Astrocyte (in vitro differentiated cells and primary cell): ENCODE measurements around the gene KAT2A. TPM values are rescaled to one million over a fixed set of nuclear protein-coding genes. Genes with fewer than 3 reads are reported as not detected.

ENCODE experiments used
- DNase-seq: peaks from one replicate; pipeline ENCODE4 v3.0.0-alpha.2; 2010; ENCODE audit warnings: low read depth
- FAIRE-seq: peaks from 2 replicates; lab custom pipeline; 2011; peaks lifted over from hg19 to GRCh38; lab: Jason Lieb, UNC
- H2AFZ ChIP-seq: 2 replicates; pipeline ENCODE4 v1.6.0; 2012; ENCODE audit warnings: low read depth, low read length, inconsistent platforms
- H3K27ac ChIP-seq: 2 replicates; pipeline ENCODE4 v1.5.1; 2011; ENCODE audit warnings: low read depth, low read length, inconsistent platforms
- H3K27me3 ChIP-seq: 2 replicates; pipeline ENCODE4 v1.6.0; 2011; ENCODE audit warnings: low read length, inconsistent platforms; ENCODE audit not compliant: insufficient read depth
- H3K36me3 ChIP-seq: 2 replicates; pipeline ENCODE4 v1.5.1; 2011; ENCODE audit warnings: low read length, inconsistent platforms; ENCODE audit not compliant: insufficient read depth
- H3K4me1 ChIP-seq: 2 replicates; pipeline ENCODE4 v1.5.1; 2011; ENCODE audit warnings: low read length, inconsistent platforms; ENCODE audit not compliant: insufficient read depth
- H3K4me2 ChIP-seq: 2 replicates; pipeline ENCODE4 v1.6.0; 2012; ENCODE audit warnings: low read length, inconsistent platforms
- H3K4me3 ChIP-seq: 2 replicates; pipeline ENCODE4 v1.5.1; 2011; ENCODE audit warnings: low read depth, mild to moderate bottlenecking, low read length, inconsistent platforms; ENCODE audit not compliant: insufficient read depth
- H3K79me2 ChIP-seq: 2 replicates; pipeline ENCODE4 v1.6.0; 2012; ENCODE audit warnings: mild to moderate bottlenecking, low read length, inconsistent platforms; ENCODE audit not compliant: insufficient read depth
- H3K9ac ChIP-seq: 2 replicates; pipeline ENCODE4 v1.6.0; 2012; ENCODE audit warnings: mild to moderate bottlenecking, low read length, inconsistent platforms
- H3K9me3 ChIP-seq: 2 replicates; pipeline ENCODE4 v1.5.1; 2012; ENCODE audit warnings: low read depth, mild to moderate bottlenecking, low read length, inconsistent platforms; ENCODE audit not compliant: insufficient read depth
- H4K20me1 ChIP-seq: 2 replicates; pipeline ENCODE4 v1.6.0; 2012; ENCODE audit warnings: low read length, inconsistent platforms; ENCODE audit not compliant: insufficient read depth
- H3K27ac Mint-ChIP-seq: one replicate; pipeline ENCODE4 v1.8.0; 2021; ENCODE audit warnings: mild to moderate bottlenecking, mixed read lengths; ENCODE audit not compliant: unreplicated experiment
- H3K27me3 Mint-ChIP-seq: one replicate; pipeline ENCODE4 v1.8.0; 2021; ENCODE audit warnings: low read depth, mixed read lengths; ENCODE audit not compliant: unreplicated experiment
- H3K36me3 Mint-ChIP-seq: one replicate; pipeline ENCODE4 v1.8.0; 2021; ENCODE audit warnings: low read depth, mixed read lengths; ENCODE audit not compliant: unreplicated experiment
- H3K4me1 Mint-ChIP-seq: one replicate; pipeline ENCODE4 v1.8.0; 2021; ENCODE audit warnings: low read depth, mixed read lengths; ENCODE audit not compliant: unreplicated experiment
- H3K4me3 Mint-ChIP-seq: one replicate; pipeline ENCODE4 v1.8.0; 2021; ENCODE audit warnings: mild to moderate bottlenecking, moderate library complexity, mixed read lengths; ENCODE audit not compliant: unreplicated experiment
- H3K9me3 Mint-ChIP-seq: one replicate; pipeline ENCODE4 v1.8.0; 2021; ENCODE audit warnings: mild to moderate bottlenecking, mixed read lengths; ENCODE audit not compliant: unreplicated experiment
- EZH2 ChIP-seq: IDR thresholded peaks from 2 replicates; pipeline ENCODE4 v1.6.1; 2012; ENCODE audit warnings: mild to moderate bottlenecking, low read length, inconsistent platforms; ENCODE audit not compliant: insufficient read depth
- total RNA-seq: library from RNA; stranded (reverse); gene quantifications from 2 replicates; pipeline ENCODE4 v1.2.1, GENCODE V29; 2021
- TF ChIP-seq, protein P1 (sequence below): IDR thresholded peaks from 2 replicates; pipeline ENCODE4 v1.5.1; 2011; ENCODE audit warnings: low read depth, mild to moderate bottlenecking, inconsistent platforms, low read length, moderate library complexity; ENCODE audit not compliant: insufficient read depth

Gene KAT2A
- total RNA-seq, 1 donor from 2014 or later = 23.6 TPM

DNA sequence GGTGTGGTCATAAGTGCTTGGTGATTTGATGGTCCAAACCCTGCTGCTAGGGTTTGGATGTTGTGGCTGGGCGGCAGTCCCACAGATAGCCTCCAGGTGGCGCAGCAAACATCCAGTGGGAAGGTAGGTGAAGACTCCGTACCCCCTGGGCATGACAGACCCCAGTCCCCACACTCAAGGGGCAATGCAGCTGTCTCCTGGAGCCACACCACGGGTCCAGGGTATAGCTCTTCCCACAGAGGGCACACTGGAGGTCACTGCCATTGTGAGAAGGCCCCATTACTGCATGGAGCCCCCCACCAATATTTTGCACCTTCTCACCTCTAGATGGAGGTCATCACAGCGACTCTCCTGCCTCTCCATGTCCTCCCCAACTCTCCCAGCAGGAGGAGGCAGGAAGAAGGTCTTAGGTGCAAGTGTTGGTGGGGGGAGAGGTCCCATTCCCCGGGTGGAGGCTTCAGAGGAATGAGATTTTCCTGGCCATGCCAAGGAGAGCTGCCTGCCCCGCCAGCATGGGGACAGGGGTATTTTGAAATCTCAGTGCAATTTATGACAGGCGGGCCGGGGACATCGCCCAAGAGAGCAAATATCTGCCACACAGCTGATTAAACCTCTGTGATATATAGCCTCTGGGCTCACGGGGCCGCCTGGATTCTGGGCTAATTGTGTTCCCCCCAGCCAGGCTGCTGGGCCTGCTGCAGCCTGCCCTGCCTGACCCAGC, 53.6 kb downstream of the KAT2A start:
- no peak overlapping the region for H3K27ac Mint-ChIP-seq
- peaks cover 36% of the 10 kb centered on the region for H3K27me3 Mint-ChIP-seq
- Histone ChIP-seq H3K9me3 (no peaks in the 10 kb centered on the region), H4K20me1 (no peaks in the 10 kb centered on the region), H2AFZ (no peak overlapping the region), H3K4me2 (no peak overlapping the region), H3K79me2 (no peaks in the 10 kb centered on the region), H3K27ac (no peak overlapping the region), H3K36me3 (no peaks in the 10 kb centered on the region), H3K4me3 (no peak overlapping the region), H3K4me1 (no peaks in the 10 kb centered on the region), H3K27me3 (peaks cover 9% of the 10 kb centered on the region), H3K9ac (no peak overlapping the region)
- H3K36me3 Mint-ChIP-seq = no peaks in the 10 kb centered on the region
- peaks cover 3% of the 10 kb centered on the region for H3K9me3 Mint-ChIP-seq
- TF ChIP-seq, protein P1, sequence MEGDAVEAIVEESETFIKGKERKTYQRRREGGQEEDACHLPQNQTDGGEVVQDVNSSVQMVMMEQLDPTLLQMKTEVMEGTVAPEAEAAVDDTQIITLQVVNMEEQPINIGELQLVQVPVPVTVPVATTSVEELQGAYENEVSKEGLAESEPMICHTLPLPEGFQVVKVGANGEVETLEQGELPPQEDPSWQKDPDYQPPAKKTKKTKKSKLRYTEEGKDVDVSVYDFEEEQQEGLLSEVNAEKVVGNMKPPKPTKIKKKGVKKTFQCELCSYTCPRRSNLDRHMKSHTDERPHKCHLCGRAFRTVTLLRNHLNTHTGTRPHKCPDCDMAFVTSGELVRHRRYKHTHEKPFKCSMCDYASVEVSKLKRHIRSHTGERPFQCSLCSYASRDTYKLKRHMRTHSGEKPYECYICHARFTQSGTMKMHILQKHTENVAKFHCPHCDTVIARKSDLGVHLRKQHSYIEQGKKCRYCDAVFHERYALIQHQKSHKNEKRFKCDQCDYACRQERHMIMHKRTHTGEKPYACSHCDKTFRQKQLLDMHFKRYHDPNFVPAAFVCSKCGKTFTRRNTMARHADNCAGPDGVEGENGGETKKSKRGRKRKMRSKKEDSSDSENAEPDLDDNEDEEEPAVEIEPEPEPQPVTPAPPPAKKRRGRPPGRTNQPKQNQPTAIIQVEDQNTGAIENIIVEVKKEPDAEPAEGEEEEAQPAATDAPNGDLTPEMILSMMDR = peak; percentile 81
- no peak for TF ChIP-seq EZH2
- no peak for FAIRE-seq
- H3K4me3 Mint-ChIP-seq = no peak overlapping the region
- peaks cover 5% of the 10 kb centered on the region for H3K4me1 Mint-ChIP-seq
- no peak for DNase-seq

- peaks cover under 1% of the 10 kb centered on the region for H3K36me3 Mint-ChIP-seq
Measured at GRCh38 chr17:42065201-42065600, 56.0 kb downstream of the KAT2A start.

More at GRCh38 chr17:42065201-42065600, 56.0 kb downstream of the KAT2A start:
- H3K27me3 ChIP-seq = peaks cover 2% of the 10 kb centered on the region
- Mint-ChIP-seq H3K27ac (no peak overlapping the region), H3K27me3 (peaks cover 35% of the 10 kb centered on the region), H3K4me1 (peaks cover 5% of the 10 kb centered on the region), H3K4me3 (no peak overlapping the region), H3K9me3 (peaks cover 3% of the 10 kb centered on the region)
- no peak overlapping the region for H2AFZ ChIP-seq
- H3K4me2 ChIP-seq = no peak overlapping the region
- no peaks in the 10 kb centered on the region for H4K20me1 ChIP-seq
- DNase-seq = no peak
- no peaks in the 10 kb centered on the region for H3K4me1 ChIP-seq
- no peaks in the 10 kb centered on the region for H3K36me3 ChIP-seq
- no peak overlapping the region for H3K9ac ChIP-seq
- no peak overlapping the region for H3K27ac ChIP-seq
- no peaks in the 10 kb centered on the region for H3K9me3 ChIP-seq
- no peaks in the 10 kb centered on the region for H3K79me2 ChIP-seq
- no peak overlapping the region for H3K4me3 ChIP-seq
- TF ChIP-seq, protein P1 = no peak
- no peak for TF ChIP-seq EZH2
- no peak for FAIRE-seq

Other genes with a start within 250 kb of the KAT2A start
- 296 and 326 TPM in 2 replicates for gene ACLY, start 202.4 kb downstream of the KAT2A start, total RNA-seq
- 0.98 and 1.1 TPM in 2 replicates for gene ODAD4, start 190.8 kb downstream of the KAT2A start, total RNA-seq
- 169 and 177 TPM in 2 replicates for gene CNP, start 154.6 kb downstream of the KAT2A start, total RNA-seq
- gene DNAJC7, start 103.9 kb downstream of the KAT2A start, total RNA-seq = 82.9 and 96.0 TPM in 2 replicates
- 60.5 and 66.0 TPM in 2 replicates for gene NKIRAS2, start 101.3 kb downstream of the KAT2A start, total RNA-seq
- 0.19 and 0.23 TPM in 2 replicates for gene C17orf113, start 70.8 kb downstream of the KAT2A start, total RNA-seq
- 0.36 and 0.39 TPM in 2 replicates for gene ZNF385C, start 22.9 kb downstream of the KAT2A start, total RNA-seq
- gene DHX58, start 8.7 kb downstream of the KAT2A start, total RNA-seq = 5.4 and 5.5 TPM in 2 replicates
- gene HSPB9, start 1.4 kb upstream of the KAT2A start, total RNA-seq = not detected in 2 replicates
- gene RAB5C, start 33.6 kb upstream of the KAT2A start, total RNA-seq = 201 and 209 TPM in 2 replicates
- not detected in 2 replicates for gene KCNH4, start 59.8 kb upstream of the KAT2A start, total RNA-seq
- gene HCRT, start 64.1 kb upstream of the KAT2A start, total RNA-seq = not detected in 2 replicates
- gene GHDC, start 73.1 kb upstream of the KAT2A start, total RNA-seq = 0.26 and 0.64 TPM in 2 replicates
- 23.1 and 23.7 TPM in 2 replicates for gene STAT5B, start 155.0 kb upstream of the KAT2A start, total RNA-seq
- gene STAT5A, start 167.1 kb upstream of the KAT2A start, total RNA-seq = 0.77 and 1.9 TPM in 2 replicates